ENCODE data around the gene ANKIB1.
"Not testable (repeated sequence)": the region's sequence is repeated elsewhere in the genome, so short reads cannot be mapped to it uniquely, and the experiment has no call there.

ANKIB1 gene

GRCh38 chr7:92437956-92438491 is 192.2 kb downstream of the ANKIB1 start:
- no peak overlapping the region for H3K4me3 ChIP-seq
- no peak for DNase-seq (ENCODE audit: low spot score)
- H3K27ac ChIP-seq: no peak overlapping the region
- TF ChIP-seq CTCF (IDR thresholded peaks at IDR 0.05): no peak

- not testable (repeated sequence) for H3K4me3 ChIP-seq; DNase-seq (ENCODE audit: low spot score); H3K27ac ChIP-seq
Observed at GRCh38 chr7:92442720-92443119, 196.9 kb downstream of the ANKIB1 start.

GRCh38 chr7:92446869-92447344 is 201.1 kb downstream of the ANKIB1 start:
- peak overlapping the region; percentile 90 to 91 for H3K27ac ChIP-seq
- DNase-seq (ENCODE audit: low spot score): no peak
- peak overlapping the region; percentile 96 for H3K4me3 ChIP-seq
- no peak for TF ChIP-seq CTCF (IDR thresholded peaks at IDR 0.05)

- peak; percentile 79 for TF ChIP-seq CTCF (IDR thresholded peaks at IDR 0.05)
- DNase-seq (ENCODE audit: low spot score): peak; percentile 95
- H3K4me3 ChIP-seq: peak within 1 kb of the TSS; percentile 96
- peak within 1 kb of the TSS; percentile 90 to 91 for H3K27ac ChIP-seq
Observed at GRCh38 chr7:92447345-92448204, 201.8 kb downstream of the ANKIB1 start, which contains the start of gene GATAD1. Gene GATAD1, plus strand, starts transcription at chr7:92447482. Its CDS starts 248 bp downstream, at chr7:92447730.

GRCh38 chr7:92448205-92448747 is 202.5 kb downstream of the ANKIB1 start:
- DNase-seq (ENCODE audit: low spot score): peak; percentile 74

More at GRCh38 chr7:92448205-92448747, 202.5 kb downstream of the ANKIB1 start:
- Histone ChIP-seq H3K27ac (peak overlapping the region; percentile 90 to 91), H3K4me3 (peak overlapping the region; percentile 96)
- no peak for TF ChIP-seq CTCF (IDR thresholded peaks at IDR 0.05)
